ENCODE data around the gene BRPF3.

Gene BRPF3

DNA sequence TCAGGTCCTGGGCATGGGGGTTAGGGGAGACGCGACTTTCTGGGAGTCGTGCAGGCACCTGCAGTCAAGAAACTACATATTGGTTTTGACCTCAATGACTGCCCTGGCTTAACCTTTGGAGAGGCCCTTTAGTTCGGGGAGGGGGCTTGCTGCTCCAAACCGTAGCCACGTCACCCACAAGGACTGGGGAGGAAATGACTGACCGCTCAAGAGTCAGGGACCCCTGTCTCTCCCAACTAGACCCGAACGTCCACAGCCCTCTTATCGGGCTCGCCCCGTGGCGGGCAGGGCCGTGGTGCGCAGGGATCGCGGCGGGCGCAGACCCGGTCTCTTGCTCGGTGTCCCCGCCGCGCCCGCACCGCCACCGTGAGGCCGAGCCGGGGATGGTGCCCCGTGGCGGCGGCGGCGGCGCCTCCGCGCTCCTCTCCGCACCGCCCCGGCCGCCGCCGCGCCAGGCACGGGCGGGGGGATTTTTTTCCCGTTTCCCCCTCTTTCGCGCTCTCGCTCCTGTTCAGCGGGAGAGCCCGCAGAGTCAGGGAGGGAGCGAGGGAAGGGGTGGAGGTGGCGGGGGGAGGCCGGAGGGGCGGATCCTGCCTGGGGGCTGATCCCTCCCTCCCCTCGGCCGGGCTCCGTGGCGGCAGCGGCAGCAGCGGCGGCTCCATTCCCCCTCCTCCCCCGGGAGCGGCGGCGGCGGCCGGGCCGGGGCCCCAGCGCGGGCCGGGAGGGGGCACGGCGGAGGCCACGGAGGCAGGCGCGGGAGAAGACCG lies at the start of gene BRPF3:
BRPF3 (plus strand) TSS at position 632 of the 767 bp plus-strand sequence. CDS start 3,579 bp downstream, outside the sequence.
- FAIRE-seq (peak; percentile 48), DNase-seq (ENCODE audit: extremely low spot score, insufficient read length, low read depth) (peak; percentile 48)

DNA sequence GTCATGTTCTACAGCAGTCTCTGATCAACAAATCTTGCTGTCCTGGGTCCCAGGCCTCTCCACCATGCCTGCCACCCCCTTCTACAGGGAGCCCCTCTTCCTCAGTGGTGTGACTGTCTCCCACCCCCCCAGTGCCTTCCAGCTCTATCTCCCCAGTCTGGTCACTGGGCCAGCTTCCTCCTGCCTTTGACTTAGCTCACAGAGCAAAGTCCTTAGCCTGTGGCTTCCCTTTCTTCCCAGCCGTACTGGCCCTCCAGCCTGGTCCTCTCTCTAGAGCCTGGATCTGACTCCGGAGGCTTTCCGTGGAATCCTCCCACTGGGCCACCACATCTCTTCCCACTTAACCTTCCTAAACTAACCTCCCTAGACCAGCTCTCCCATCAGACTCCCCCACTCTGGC lies 49.2 kb upstream of the BRPF3 start:
- FAIRE-seq (no peak), DNase-seq (ENCODE audit: extremely low spot score, insufficient read length, low read depth) (no peak)

DNA sequence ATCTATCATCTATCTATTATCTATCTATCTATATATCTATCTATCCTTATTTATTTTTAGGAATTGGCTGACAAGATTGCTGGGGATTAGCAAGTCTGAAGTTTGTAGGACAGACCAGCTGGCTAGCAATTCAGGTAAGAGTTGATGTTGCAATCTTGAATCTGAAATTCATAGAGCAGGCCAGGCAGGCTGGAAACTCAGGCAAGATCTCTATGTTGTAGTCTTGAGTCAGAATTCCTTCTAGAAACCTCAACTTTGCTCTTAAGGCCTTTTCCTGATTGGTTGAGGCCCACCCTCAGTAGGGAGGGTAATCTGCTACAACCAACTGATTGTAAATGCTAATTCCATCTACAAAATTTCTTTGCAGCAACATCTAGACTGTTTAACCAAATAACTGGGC lies 47.1 kb upstream of the BRPF3 start:
- no peak for FAIRE-seq
- DNase-seq (ENCODE audit: extremely low spot score, insufficient read length, low read depth): no peak

GRCh38 chr6:36150283-36150682 lies 46.3 kb upstream of the BRPF3 start:
- no peak for DNase-seq (ENCODE audit: extremely low spot score, insufficient read length, low read depth)
- no peak for FAIRE-seq

DNA sequence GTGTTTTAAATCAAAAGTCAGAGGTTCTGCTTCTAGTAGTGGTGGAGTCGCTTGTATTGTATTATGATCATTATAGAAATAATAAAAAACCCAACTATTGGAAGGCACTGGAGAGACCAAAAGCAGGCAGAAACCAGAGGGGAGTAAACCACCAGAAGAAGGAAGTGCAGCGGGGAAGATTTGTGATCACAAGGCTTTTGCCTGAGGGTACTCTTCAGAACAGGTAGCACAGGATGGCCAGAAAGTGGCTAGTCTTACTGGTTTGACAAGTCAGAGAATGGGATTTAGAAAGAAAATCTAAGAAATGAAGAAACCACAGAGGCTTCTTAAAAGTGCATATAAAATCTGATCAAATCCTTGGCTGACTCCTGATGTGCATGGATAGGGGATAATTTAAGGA lies 42.3 kb upstream of the BRPF3 start:
- DNase-seq (ENCODE audit: extremely low spot score, insufficient read length, low read depth): no peak
- FAIRE-seq: no peak

DNA sequence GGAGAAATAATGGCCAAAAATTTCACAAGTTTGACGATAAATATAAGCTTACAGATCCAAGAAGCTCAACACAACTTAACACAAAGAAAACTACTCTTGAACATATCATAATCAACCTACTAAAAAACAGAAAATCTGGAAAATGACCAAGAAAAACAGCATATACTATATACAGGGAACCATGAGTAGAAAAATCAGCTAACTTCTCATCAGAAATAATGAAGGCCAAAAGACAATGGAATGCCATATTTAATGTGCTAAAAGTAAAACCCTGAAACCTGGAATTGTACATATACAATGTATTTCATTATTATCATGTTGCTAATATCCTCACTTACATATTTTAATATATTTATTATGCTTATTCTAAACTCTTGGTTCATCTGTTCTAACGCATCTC lies 40.9 kb upstream of the BRPF3 start:
- FAIRE-seq: no peak
- no peak for DNase-seq (ENCODE audit: extremely low spot score, insufficient read length, low read depth)

- no peak for FAIRE-seq
- no peak for DNase-seq (ENCODE audit: extremely low spot score, insufficient read length, low read depth)
Observed at GRCh38 chr6:36160147-36160760, 36.3 kb upstream of the BRPF3 start.

GRCh38 chr6:36169023-36170007 lies 27.2 kb upstream of the BRPF3 start:
- DNase-seq (ENCODE audit: extremely low spot score, insufficient read length, low read depth): no peak
- FAIRE-seq: peak; percentile 46

DNA sequence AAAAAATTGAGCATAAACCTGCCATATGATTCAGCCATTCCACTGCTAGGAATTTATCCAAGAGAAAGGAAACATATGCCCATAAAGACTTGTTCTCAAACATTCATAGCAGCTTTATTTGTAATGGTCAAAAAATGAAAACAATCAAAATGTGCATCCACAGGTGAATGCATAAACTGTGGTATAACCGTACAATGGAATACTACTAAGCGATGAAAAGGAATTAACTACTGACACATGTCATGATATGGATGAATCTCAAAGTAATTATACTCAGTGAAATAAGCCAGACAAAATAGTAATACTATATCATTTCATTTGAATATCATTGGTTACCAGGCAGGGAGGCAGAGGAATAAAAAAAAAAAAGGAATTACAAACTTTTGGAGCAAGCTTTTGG lies 25.8 kb upstream of the BRPF3 start:
- DNase-seq (ENCODE audit: extremely low spot score, insufficient read length, low read depth): no peak
- FAIRE-seq: no peak

- no peak for DNase-seq (ENCODE audit: extremely low spot score, insufficient read length, low read depth)
Observed at GRCh38 chr6:36171573-36171972, 25.0 kb upstream of the BRPF3 start.

GRCh38 chr6:36177166-36177565 lies 19.4 kb upstream of the BRPF3 start:
- FAIRE-seq (peak; percentile 60), DNase-seq (ENCODE audit: extremely low spot score, insufficient read length, low read depth) (no peak)

More at GRCh38 chr6:36171573-36171972, 25.0 kb upstream of the BRPF3 start:
- FAIRE-seq: peak; percentile 36

DNA sequence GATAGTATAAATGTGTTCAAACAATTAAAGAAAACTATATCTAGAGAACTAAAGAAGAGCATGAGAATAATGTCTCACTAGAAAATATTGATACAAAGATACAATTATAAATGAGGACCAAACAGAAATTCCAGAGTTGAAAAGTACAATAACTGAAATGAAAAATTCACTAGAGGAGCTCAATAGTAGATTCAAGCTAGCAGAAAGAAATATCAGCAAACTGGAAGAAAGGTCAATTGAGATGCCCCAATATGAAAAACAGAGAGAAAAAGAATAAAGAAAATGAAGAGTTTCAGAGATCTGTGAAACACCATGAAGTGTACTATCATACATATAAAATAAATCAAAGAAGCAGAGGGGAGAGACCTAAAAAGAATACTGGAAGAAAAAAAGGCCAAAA lies 18.0 kb upstream of the BRPF3 start:
- DNase-seq (ENCODE audit: extremely low spot score, insufficient read length, low read depth): no peak
- no peak for FAIRE-seq

DNA sequence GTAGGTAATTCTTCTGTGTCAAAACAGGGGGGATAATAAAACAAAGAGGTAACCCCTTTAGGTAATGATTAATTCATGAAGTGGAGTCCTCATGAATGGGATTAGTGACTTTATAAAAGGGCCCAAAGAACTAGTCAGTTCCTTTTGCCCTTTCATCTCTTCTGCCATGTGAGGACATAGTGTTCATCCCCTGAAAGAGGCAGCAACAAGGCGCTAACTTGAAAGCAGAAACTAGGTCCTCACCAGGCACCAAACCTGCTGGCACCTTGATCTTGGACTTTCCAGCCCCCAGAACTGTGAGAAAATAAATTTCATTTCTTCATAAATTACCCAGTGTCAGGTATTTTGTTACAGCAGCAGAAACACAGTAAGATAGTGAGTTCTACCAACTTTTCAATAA lies 16.4 kb upstream of the BRPF3 start:
- no peak for FAIRE-seq

DNA sequence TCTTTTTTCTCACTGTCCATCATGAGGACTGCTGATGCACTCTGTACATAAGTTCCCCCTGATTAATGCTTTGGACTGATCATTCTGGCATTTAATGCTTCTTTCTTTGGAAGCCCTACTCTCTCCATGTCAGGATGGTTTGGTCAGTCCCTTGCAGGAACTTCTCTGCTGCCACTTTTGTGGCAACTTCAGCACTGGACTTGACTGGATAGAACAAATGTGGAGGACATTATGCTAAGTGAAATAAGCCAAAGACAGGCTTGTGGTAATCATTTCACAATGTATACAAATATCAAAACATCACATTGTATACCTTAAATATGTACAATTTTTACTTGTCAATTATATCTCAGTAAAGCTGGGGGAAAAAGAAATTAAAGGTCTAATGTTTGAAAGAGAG lies 12.2 kb upstream of the BRPF3 start:
- DNase-seq (ENCODE audit: extremely low spot score, insufficient read length, low read depth): no peak
- FAIRE-seq: no peak

More for the DNA sequence above, 16.4 kb upstream of the BRPF3 start:
- DNase-seq (ENCODE audit: extremely low spot score, insufficient read length, low read depth): no peak

- FAIRE-seq: no peak
- no peak for DNase-seq (ENCODE audit: extremely low spot score, insufficient read length, low read depth)
Observed at GRCh38 chr6:36186199-36186598, 10.3 kb upstream of the BRPF3 start.

GRCh38 chr6:36187446-36187845 lies 9.1 kb upstream of the BRPF3 start:
- FAIRE-seq (no peak), DNase-seq (ENCODE audit: extremely low spot score, insufficient read length, low read depth) (no peak)

DNA sequence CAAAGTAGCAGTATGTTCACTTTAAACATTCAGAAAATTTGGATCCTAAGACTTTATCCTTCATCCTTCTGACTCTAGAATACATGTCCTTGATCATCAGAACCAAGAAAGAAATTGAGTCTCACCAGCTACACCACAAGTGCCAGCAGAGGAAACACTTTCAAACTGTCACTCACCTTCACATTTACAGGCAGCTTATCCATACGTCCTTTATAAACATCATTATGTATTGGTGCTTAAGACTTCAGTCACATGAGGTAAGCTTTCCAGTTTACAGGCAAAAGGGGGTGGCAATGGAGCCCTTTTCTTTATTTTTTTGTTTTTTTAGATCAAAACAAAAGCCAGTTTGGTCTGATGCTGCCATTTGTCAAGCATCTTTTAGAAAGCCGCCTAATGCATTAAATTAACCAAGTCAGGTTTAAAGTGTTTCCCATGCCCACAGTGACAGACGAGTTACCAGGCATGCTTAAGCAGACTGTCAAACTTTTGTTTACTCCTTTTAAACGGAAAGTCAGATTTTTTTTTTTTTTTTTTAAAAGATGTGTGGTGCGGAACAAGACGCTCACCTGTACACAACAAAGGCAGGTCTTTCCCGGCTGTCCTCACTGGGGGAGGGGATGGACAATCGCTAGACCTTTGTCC lies 952 bp upstream of the BRPF3 start:
- no peak for DNase-seq (ENCODE audit: extremely low spot score, insufficient read length, low read depth)
- no peak for FAIRE-seq

DNA sequence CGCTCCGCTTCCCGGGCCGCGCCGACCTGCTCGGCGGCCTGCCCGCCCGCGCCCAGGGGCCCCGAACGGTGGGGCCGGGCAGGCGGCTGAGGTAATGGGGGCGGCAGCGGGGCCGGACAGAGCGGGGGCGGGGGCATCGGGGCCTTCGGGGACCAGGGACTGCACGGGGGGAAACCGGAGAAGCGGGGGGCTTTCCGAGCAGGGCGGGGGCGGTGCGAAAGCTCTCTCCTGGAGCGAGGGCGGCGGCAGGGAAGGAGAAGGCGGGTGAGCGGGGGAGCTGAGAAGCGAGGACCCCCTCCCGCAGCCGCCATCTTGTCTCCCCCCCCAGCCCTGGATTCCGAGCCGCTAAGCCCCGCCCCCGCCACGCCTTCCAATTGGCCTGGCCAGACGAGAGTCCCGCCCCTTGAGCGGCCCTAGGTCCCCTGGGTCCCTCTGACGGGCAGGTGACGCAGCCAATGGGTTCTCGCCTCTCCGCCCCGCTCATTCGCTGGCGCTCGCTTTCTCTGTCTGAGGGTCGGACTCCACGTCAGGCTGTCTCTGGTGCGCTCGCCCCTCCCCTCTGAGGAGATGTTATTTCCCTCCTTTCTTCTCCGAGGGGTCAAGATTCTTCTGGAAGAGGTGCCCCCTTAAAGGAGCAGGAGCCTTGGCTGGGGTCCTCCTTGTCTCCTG lies 470 bp downstream of the BRPF3 start:
- peak; percentile 98 for FAIRE-seq
- peak; percentile 99 for DNase-seq (ENCODE audit: extremely low spot score, insufficient read length, low read depth)

DNA sequence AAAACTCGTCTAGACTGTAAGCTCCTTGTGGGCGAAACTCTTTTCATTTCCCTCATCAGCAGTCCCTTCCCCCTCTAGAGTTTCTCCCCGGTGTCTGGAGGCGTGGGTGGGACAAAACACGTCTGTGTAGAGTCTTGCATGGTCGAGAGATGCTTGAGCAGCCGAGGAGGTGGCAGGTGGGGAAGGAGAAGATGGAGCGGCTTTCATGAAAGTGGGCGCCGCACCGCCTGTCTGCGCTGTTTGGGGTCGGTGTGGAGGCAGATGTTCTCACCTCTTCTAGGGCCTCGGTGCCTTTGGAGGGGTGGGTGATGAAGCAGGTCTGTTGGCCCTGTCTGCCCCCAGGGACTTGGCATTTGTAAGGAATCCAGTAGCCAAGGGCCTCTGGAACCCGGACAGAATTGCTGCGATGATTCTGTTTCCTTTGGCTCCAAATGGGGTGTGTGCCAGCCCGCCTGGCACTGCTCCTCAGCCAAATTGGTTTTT lies 1.2 kb downstream of the BRPF3 start:
- FAIRE-seq (no peak), DNase-seq (ENCODE audit: extremely low spot score, insufficient read length, low read depth) (no peak)

All from GM18507 (cell line).